H9 (cell line): ENCODE results near the gene KRT6A. TPM values are rescaled to one million over a fixed set of nuclear protein-coding genes. Genes with fewer than 3 reads are reported as not detected.

Experiments
- DNase-seq: peaks from one replicate; pipeline ENCODE4 v3.0.0-alpha.2; 2017
- H2AFZ ChIP-seq: one replicate; pipeline ENCODE4 v1.6.1; 2013; ENCODE audit warnings: mild to moderate bottlenecking, low read length, control low read depth, moderate library complexity
- H2AK5ac ChIP-seq: 2 replicates; pipeline ENCODE4 v1.6.1; 2013; ENCODE audit warnings: low read length, control low read depth, mixed read lengths; ENCODE audit not compliant: insufficient read length
- H2BK120ac ChIP-seq: one replicate; pipeline ENCODE4 v1.6.1; 2013; ENCODE audit warnings: low read depth, mild to moderate bottlenecking, low read length, control low read depth, inconsistent platforms; ENCODE audit not compliant: poor library complexity, severe bottlenecking
- H2BK12ac ChIP-seq: 2 replicates; pipeline ENCODE4 v1.6.1; 2013; ENCODE audit warnings: low read length, control low read depth, mixed read lengths, low read depth; ENCODE audit not compliant: insufficient read length
- H2BK15ac ChIP-seq: 2 replicates; pipeline ENCODE4 v1.6.1; 2013; ENCODE audit warnings: low read depth, low read length, control low read depth
- H2BK20ac ChIP-seq: one replicate; pipeline ENCODE4 v1.6.1; 2013; ENCODE audit warnings: low read depth, mild to moderate bottlenecking, low read length, control low read depth, inconsistent platforms; ENCODE audit not compliant: poor library complexity, severe bottlenecking
- H2BK5ac ChIP-seq: 2 replicates; pipeline ENCODE4 v1.6.1; 2013; ENCODE audit warnings: low read length, control low read depth, mixed read lengths; ENCODE audit not compliant: insufficient read length
- H3K14ac ChIP-seq: 2 replicates; pipeline ENCODE4 v1.6.1; 2013; ENCODE audit warnings: low read length, control low read depth; ENCODE audit not compliant: insufficient read depth
- H3K18ac ChIP-seq: 2 replicates; pipeline ENCODE4 v1.6.1; 2013; ENCODE audit warnings: low read depth, mild to moderate bottlenecking, mixed read lengths, low read length, control low read depth; ENCODE audit not compliant: insufficient read length
- H3K23ac ChIP-seq: 2 replicates; pipeline ENCODE4 v1.6.1; 2013; ENCODE audit warnings: low read length, control low read depth, mixed read lengths, low read depth; ENCODE audit not compliant: insufficient read length
- H3K23me2 ChIP-seq: 2 replicates; pipeline ENCODE4 v1.6.1; 2013; ENCODE audit warnings: low read depth, mild to moderate bottlenecking, mixed read lengths, low read length, control low read depth; ENCODE audit not compliant: insufficient read length, poor library complexity, severe bottlenecking
- H3K27ac ChIP-seq: 2 replicates; pipeline ENCODE4 v1.5.1; 2013; ENCODE audit warnings: low read length, control low read depth, mixed read lengths, low read depth; ENCODE audit not compliant: insufficient read length
- H3K27me3 ChIP-seq: 2 replicates; pipeline ENCODE4 v1.6.1; 2013; ENCODE audit warnings: low read length, control low read depth, inconsistent platforms; ENCODE audit not compliant: insufficient read depth
- H3K4ac ChIP-seq: 2 replicates; pipeline ENCODE4 v1.6.1; 2013; ENCODE audit warnings: low read depth, mild to moderate bottlenecking, control low read depth, inconsistent platforms, low read length, moderate library complexity
- H3K4me1 ChIP-seq: 2 replicates; pipeline ENCODE4 v1.6.1; 2013; ENCODE audit warnings: low read length, control low read depth, inconsistent platforms; ENCODE audit not compliant: insufficient read depth
- H3K4me2 ChIP-seq: 2 replicates; pipeline ENCODE4 v1.6.1; 2013; ENCODE audit warnings: low read length, control low read depth, mixed read lengths; ENCODE audit not compliant: insufficient read length, insufficient read depth
- H3K56ac ChIP-seq: 2 replicates; pipeline ENCODE4 v1.6.1; 2013; ENCODE audit warnings: low read depth, mild to moderate bottlenecking, mixed read lengths, low read length, control low read depth; ENCODE audit not compliant: insufficient read length
- H3K79me1 ChIP-seq: 2 replicates; pipeline ENCODE4 v1.6.1; 2013; ENCODE audit warnings: low read depth, mild to moderate bottlenecking, moderate library complexity, low read length, control low read depth, inconsistent platforms; ENCODE audit not compliant: insufficient read depth, poor library complexity, severe bottlenecking
- H3K79me2 ChIP-seq: 2 replicates; pipeline ENCODE4 v1.6.1; 2013; ENCODE audit warnings: low read length, control low read depth, inconsistent platforms; ENCODE audit not compliant: insufficient read depth
- H3K9ac ChIP-seq: 2 replicates; pipeline ENCODE4 v1.6.1; 2013; ENCODE audit warnings: low read length, control low read depth, mixed read lengths; ENCODE audit not compliant: insufficient read length; ENCODE audit errors: extremely low read depth
- H3K9me3 ChIP-seq: one replicate; pipeline ENCODE4 v1.6.1; 2013; ENCODE audit warnings: low read depth, low read length, inconsistent platforms; ENCODE audit not compliant: control insufficient read depth
- H3T11ph ChIP-seq: one replicate; pipeline ENCODE4 v1.6.1; 2013; ENCODE audit warnings: mild to moderate bottlenecking, low read length, control low read depth, inconsistent platforms
- H4K20me1 ChIP-seq: one replicate; pipeline ENCODE4 v1.6.1; 2013; ENCODE audit not compliant: control insufficient read depth, insufficient read length, insufficient read depth
- H4K5ac ChIP-seq: 2 replicates; pipeline ENCODE4 v1.6.1; 2013; ENCODE audit warnings: low read depth, mild to moderate bottlenecking, mixed read lengths, low read length, control low read depth; ENCODE audit not compliant: insufficient read length
- H4K8ac ChIP-seq: replicated peaks from 2 replicates; pipeline ENCODE4 v1.6.1; 2013; ENCODE audit warnings: low read length, control low read depth, mixed read lengths, low read depth; ENCODE audit not compliant: insufficient read length
- H4K91ac ChIP-seq: 2 replicates; pipeline ENCODE4 v1.6.1; 2013; ENCODE audit warnings: low read depth, mild to moderate bottlenecking, moderate library complexity, mixed read lengths, low read length, control low read depth; ENCODE audit not compliant: insufficient read length
- H3K27ac Mint-ChIP-seq, 3 experiments: 2 replicates in 2 of 3; 3 replicates in 1 of 3; pipeline ENCODE4 v1.8.0; 2020 to 2021; ENCODE audit warnings: mixed read lengths in 3 of 3, mild to moderate bottlenecking in 1 of 3, moderate library complexity in 1 of 3
- H3K27me3 Mint-ChIP-seq: 2 replicates; pipeline ENCODE4 v1.8.0; 2021; ENCODE audit warnings: low read depth, mild to moderate bottlenecking, moderate library complexity, mixed read lengths
- H3K36me3 Mint-ChIP-seq, 3 experiments: 2 replicates in 2 of 3; 3 replicates in 1 of 3; pipeline ENCODE4 v1.8.0; 2020 to 2021; ENCODE audit warnings: low read depth in 3 of 3, mixed read lengths in 3 of 3; ENCODE audit not compliant: insufficient read depth in 1 of 3
- H3K4me1 Mint-ChIP-seq, 2 experiments: 2 replicates each; pipeline ENCODE4 v1.8.0; 2020; ENCODE audit warnings: mixed read lengths in 2 of 2
- H3K4me3 Mint-ChIP-seq, 2 experiments: 2 replicates in 1 of 2; 3 replicates in 1 of 2; pipeline ENCODE4 v1.8.0; 2020 to 2021; ENCODE audit warnings: mild to moderate bottlenecking in 2 of 2, mixed read lengths in 2 of 2, moderate library complexity in 1 of 2
- H3K9me3 Mint-ChIP-seq, 2 experiments: 2 replicates in 1 of 2; 3 replicates in 1 of 2; pipeline ENCODE4 v1.8.0; 2020; ENCODE audit warnings: mild to moderate bottlenecking in 2 of 2, mixed read lengths in 2 of 2, moderate library complexity in 1 of 2
- CTCF ChIP-seq: fragments of 200-600 bp; sonication (generic); conservative IDR thresholded peaks from 3 replicates; pipeline ENCODE4 v1.8.0; 2021; ENCODE audit warnings: antibody characterized with exemption, mild to moderate bottlenecking
- WGBS: extraction: QIAGEN DNeasy Blood & Tissue Kit; methylation state at CpG from one replicate; pipeline ENCODE4 v1.1.7; 2013; ENCODE audit warnings: missing lambda C conversion rate, low lambda C conversion rate, mixed read lengths; ENCODE audit not compliant: insufficient read length; ENCODE audit errors: extremely low coverage; 5-methylcytosine and 5-hydroxymethylcytosine counted together
- total RNA-seq: library from RNA; stranded (reverse); gene quantifications from 2 replicates; pipeline ENCODE4 v1.2.1, GENCODE V29; 2021

Gene KRT6A
- total RNA-seq, 1 experiment from 2014 or later: not detected

GRCh38 chr12:52443966-52444365 lies 49.1 kb downstream of the KRT6A start:
- WGBS: no CpG with 5 or more reads among the region's 3 CpGs
- H3K14ac ChIP-seq: no peak overlapping the region
- no peaks in the 10 kb centered on the region for H3K36me3 Mint-ChIP-seq

More at GRCh38 chr12:52443966-52444365, 49.1 kb downstream of the KRT6A start:
- Histone ChIP-seq H4K5ac (no peak overlapping the region), H3K23me2 (no peaks in the 10 kb centered on the region), H3K9me3 (no peaks in the 10 kb centered on the region), H4K91ac (no peak overlapping the region), H4K20me1 (no peaks in the 10 kb centered on the region), H2AFZ (no peak overlapping the region), H2AK5ac (no peak overlapping the region), H3K79me1 (no peaks in the 10 kb centered on the region), H3K56ac (no peak overlapping the region), H3K4me1 (0 out of 2 replicates have a peak, but pooled peaks cover 2% of the 10 kb centered on the region), H3T11ph (no peak overlapping the region), H3K27me3 (peaks cover 3% of the 10 kb centered on the region; the same call in 1 of the 2 replicates), H2BK20ac (no peak overlapping the region), H2BK120ac (no peak overlapping the region), H3K79me2 (no peaks in the 10 kb centered on the region), H3K18ac (no peak overlapping the region), H3K23ac (no peak overlapping the region), H2BK15ac (no peak overlapping the region), H3K27ac (no peak overlapping the region), H4K8ac (no peak overlapping the region), H2BK12ac (no peak overlapping the region), H3K9ac (no peak overlapping the region), H2BK5ac (no peak overlapping the region), H3K4ac (no peak overlapping the region), H3K4me2 (no peak overlapping the region)
- Mint-ChIP-seq H3K27me3 (peaks cover 11% of the 10 kb centered on the region), H3K4me1 (peaks cover 20 to 25% of the 10 kb centered on the region in 2 experiments), H3K4me3 (no peak overlapping the region), H3K27ac (no peak overlapping the region), H3K9me3 (no peaks in the 10 kb centered on the region)
- no peak for TF ChIP-seq CTCF
- DNase-seq: no peak
